SK-N-MC (cell line): ENCODE results near the gene NOS1AP.

ENCODE experiments used
- EZH2 ChIP-seq: fragments of 200-600 bp; sonication (generic); IDR thresholded peaks from one replicate; pipeline ENCODE4 v1.6.1; 2017; ENCODE audit warnings: antibody characterized with exemption
- POLR2AphosphoS5 ChIP-seq: IDR thresholded peaks from 2 replicates; pipeline ENCODE4 v1.6.1; 2012; ENCODE audit warnings: mild to moderate bottlenecking, low read depth, low read length, borderline replicate concordance

- no peak for TF ChIP-seq EZH2
- no peak for TF ChIP-seq POLR2AphosphoS5
Measured at GRCh38 chr1:162089748-162090147, 20.3 kb downstream of the NOS1AP start.
